GM20431 (cell line): Measurements from ENCODE around the gene RFX6.

Source experiments
- in situ Hi-C: fragments of 300-500 bp; cut with MseI, MboI; formaldehyde crosslinking; loops from one replicate; pipeline ENCODE4 v1.15.0; 2020; ENCODE audit warnings: low sequenced_read_pairs; ENCODE audit not compliant: unreplicated experiment

Gene RFX6

DNA sequence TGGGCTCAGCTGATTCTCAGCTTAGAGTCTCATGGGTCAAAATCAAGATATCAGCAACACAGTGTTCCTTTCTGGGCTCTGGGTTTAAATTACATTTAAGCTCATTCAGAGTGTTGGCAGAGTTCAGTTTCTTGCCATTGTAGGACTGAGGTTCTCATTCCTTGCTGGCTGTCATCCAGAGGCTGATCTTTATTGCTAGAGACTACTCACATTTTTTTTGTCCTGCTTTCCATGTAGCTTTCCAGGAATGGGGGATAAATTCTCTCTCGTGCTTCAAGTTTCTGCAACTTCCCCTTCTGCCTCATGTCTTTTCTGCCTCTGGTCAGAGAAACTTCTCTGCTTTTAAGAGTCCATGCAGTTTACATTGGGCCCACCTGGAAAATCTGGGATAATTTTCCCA is 86.9 kb downstream of the RFX6 start:
- in situ Hi-C loops = no loop called here

GRCh38 chr6:116966675-116967576 is 89.9 kb downstream of the RFX6 start:
- in situ Hi-C loops = no loop called here

- in situ Hi-C loops = no loop called here
Observed at GRCh38 chr6:116969211-116969863, 92.3 kb downstream of the RFX6 start.

GRCh38 chr6:116971959-116972358 is 94.9 kb downstream of the RFX6 start:
- in situ Hi-C loops = no loop called here

- in situ Hi-C loops = no loop called here
Observed at GRCh38 chr6:116973976-116974375, 96.9 kb downstream of the RFX6 start.

DNA sequence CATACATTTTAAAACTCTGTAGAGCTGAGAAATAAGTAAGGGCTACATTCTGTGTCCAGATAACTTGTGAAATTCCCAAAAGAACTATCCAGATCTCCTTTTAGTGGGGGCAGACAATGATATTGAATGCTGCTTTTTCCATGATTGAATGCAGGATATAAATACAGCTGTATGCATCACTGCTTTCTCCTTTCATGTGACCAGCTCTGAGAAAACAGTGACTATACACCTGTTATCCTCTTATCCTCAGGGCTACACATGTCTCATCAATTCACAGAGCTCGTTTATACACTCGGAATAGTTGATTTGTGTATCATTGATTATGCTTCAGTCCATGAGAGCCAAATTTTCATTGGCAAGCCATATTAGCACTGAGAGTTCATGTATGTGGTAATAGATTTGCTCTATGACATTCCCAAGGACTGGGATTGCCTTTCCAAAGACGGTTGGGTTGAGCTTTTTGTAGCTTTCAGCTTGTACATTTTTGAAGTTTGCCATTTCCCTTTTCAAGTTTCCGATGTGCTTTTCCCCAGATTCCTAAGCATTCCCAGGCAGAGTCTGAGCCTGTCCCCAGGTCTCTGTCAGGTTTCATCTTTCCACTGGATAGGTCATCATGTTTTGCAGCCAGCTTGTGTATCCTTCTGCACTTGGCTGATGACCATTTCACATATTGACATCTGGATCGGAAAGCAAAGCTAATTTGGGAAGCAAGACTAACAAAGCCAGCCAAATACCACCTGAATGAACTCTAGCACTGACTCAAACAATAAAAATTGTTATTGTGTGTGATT is 97.7 kb downstream of the RFX6 start:
- in situ Hi-C loops = no loop called here

DNA sequence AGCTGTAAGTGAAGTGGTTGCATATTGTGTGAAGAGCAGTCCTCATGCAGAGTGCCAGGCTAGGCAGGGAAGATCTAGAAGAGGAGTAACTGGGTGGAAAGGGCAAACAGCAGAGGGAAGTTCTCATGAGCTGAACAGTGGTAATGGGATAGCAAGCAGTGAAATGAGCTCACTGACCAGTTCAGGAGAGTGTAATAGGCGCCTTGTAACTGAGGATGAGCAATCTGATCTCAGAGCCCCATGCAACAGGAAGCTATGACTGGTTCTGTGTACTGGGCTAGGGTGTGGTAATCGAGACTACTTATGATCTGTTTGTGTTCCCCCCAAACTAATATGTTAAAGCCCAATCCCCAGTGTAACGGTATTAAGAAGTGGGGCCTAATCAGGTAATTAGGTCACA is 98.6 kb downstream of the RFX6 start:
- in situ Hi-C loops = no loop called here

GRCh38 chr6:116979560-116979959 is 102.5 kb downstream of the RFX6 start:
- in situ Hi-C loops = no loop called here
